IMR-90 (cell line): ENCODE data around the gene ZNF844. TPM values are rescaled to one million over a fixed set of nuclear protein-coding genes. Genes with fewer than 3 reads are reported as not detected.

Experiments
- ATAC-seq: fragments of 200-7000 bp; cut with Tn5 transposase; 2 replicates; pipeline ENCODE4 v1.9.1; 2020; ENCODE audit warnings: low read depth, mild to moderate bottlenecking, moderate library complexity
- Bru-seq: library from RNA; stranded (reverse); fragments of 400-500 nt; gene quantifications from one replicate; lab custom pipeline; 2021; lab: Mats Ljungman, UMichigan
- BruChase-seq, 2 experiments: library from RNA; stranded (reverse); fragments of 400-500 nt; gene quantifications; one replicate each; lab custom pipeline; 2021; lab: Mats Ljungman, UMichigan
- BruUV-seq: library from RNA; stranded (reverse); fragments of 400-500 nt; replicated peaks from 2 replicates; lab custom pipeline; 2021; lab: Mats Ljungman, UMichigan
- CTCF ChIA-PET: fragments of 300-600 bp; formaldehyde crosslinking; extraction: SDS; loops from one replicate; lab custom pipeline; 2021; ENCODE audit warnings: antibody characterized with exemption; lab: Yijun Ruan, JAX
- POLR2A ChIA-PET: fragments of 300-600 bp; sonication (Branson Sonifier 250); formaldehyde crosslinking; loops from one replicate; lab custom pipeline; 2022; ENCODE audit warnings: antibody characterized with exemption; ENCODE audit not compliant: unreplicated experiment; lab: Charles Lee
- DNase-seq: peaks from one replicate; pipeline ENCODE4 v3.0.0; 2013
- H2AFZ ChIP-seq: replicated peaks from 2 replicates; pipeline ENCODE3; 2013; ENCODE audit warnings: low read length, mild to moderate bottlenecking; ENCODE audit not compliant: poor library complexity
- H2AK5ac ChIP-seq: 2 replicates; pipeline ENCODE4 v1.6.1; 2013; ENCODE audit warnings: low read depth, low read length, inconsistent platforms
- H2AK9ac ChIP-seq: replicated peaks from 2 replicates; pipeline ENCODE3; 2013; ENCODE audit warnings: mild to moderate bottlenecking, low read depth, low read length, moderate library complexity; ENCODE audit not compliant: poor library complexity
- H2BK120ac ChIP-seq: 2 replicates; pipeline ENCODE4 v1.6.1; 2013; ENCODE audit warnings: low read depth, low read length, inconsistent platforms
- H2BK15ac ChIP-seq: 3 replicates; pipeline ENCODE4 v1.6.1; 2013; ENCODE audit warnings: low read depth, low read length, inconsistent platforms
- H2BK20ac ChIP-seq: 2 replicates; pipeline ENCODE4 v1.6.1; 2013; ENCODE audit warnings: low read depth, mild to moderate bottlenecking, inconsistent platforms, low read length, moderate library complexity
- H2BK5ac ChIP-seq: 2 replicates; pipeline ENCODE4 v1.6.1; 2013; ENCODE audit warnings: mild to moderate bottlenecking, low read depth, low read length, inconsistent platforms; ENCODE audit not compliant: poor library complexity, severe bottlenecking
- H3K14ac ChIP-seq: replicated peaks from 2 replicates; pipeline ENCODE4 v1.6.1; 2013; ENCODE audit warnings: low read depth, low read length, inconsistent platforms
- H3K18ac ChIP-seq: 2 replicates; pipeline ENCODE4 v1.6.1; 2013; ENCODE audit warnings: low read depth, low read length, control low read depth
- H3K23ac ChIP-seq: 2 replicates; pipeline ENCODE4 v1.6.1; 2013; ENCODE audit warnings: low read depth, low read length, inconsistent platforms
- H3K27ac ChIP-seq: 2 replicates; pipeline ENCODE4 v1.5.1; 2013; ENCODE audit warnings: mild to moderate bottlenecking, control low read depth, low read length; ENCODE audit not compliant: insufficient read depth
- H3K27me3 ChIP-seq: 2 replicates; pipeline ENCODE4 v1.6.1; 2013; ENCODE audit warnings: low read length; ENCODE audit not compliant: control insufficient read depth, insufficient read depth
- H3K36me3 ChIP-seq: 2 replicates; pipeline ENCODE4 v1.6.1; 2013; ENCODE audit warnings: low read length, mixed read lengths; ENCODE audit not compliant: control insufficient read depth, insufficient read depth
- H3K4ac ChIP-seq: 2 replicates; pipeline ENCODE4 v1.6.1; 2013; ENCODE audit warnings: low read depth, low read length, inconsistent platforms
- H3K4me1 ChIP-seq: 2 replicates; pipeline ENCODE4 v1.6.1; 2013; ENCODE audit warnings: low read length, mixed read lengths; ENCODE audit not compliant: control insufficient read depth, insufficient read depth
- H3K4me2 ChIP-seq: 2 replicates; pipeline ENCODE4 v1.6.1; 2013; ENCODE audit warnings: low read depth, mild to moderate bottlenecking, control low read depth, low read length, moderate library complexity
- H3K4me3 ChIP-seq: 2 replicates; pipeline ENCODE4 v1.5.1; 2013; ENCODE audit warnings: low read depth, mild to moderate bottlenecking, control low read depth, low read length, moderate library complexity; ENCODE audit not compliant: insufficient read depth
- H3K56ac ChIP-seq: 2 replicates; pipeline ENCODE4 v1.6.1; 2013; ENCODE audit warnings: low read length, inconsistent platforms; ENCODE audit not compliant: insufficient read depth; ENCODE audit errors: extremely low read depth
- H3K79me1 ChIP-seq, 2 experiments: 2 replicates each; pipeline ENCODE4 v1.6.1; 2013; ENCODE audit warnings: low read length in 2 of 2, inconsistent platforms in 1 of 2, low read depth in 1 of 2
- H3K9ac ChIP-seq: 2 replicates; pipeline ENCODE4 v1.6.1; 2013; ENCODE audit warnings: low read depth, low read length, control low read depth
- H3K9me1 ChIP-seq: 2 replicates; pipeline ENCODE4 v1.6.1; 2013; ENCODE audit warnings: low read length, inconsistent platforms; ENCODE audit not compliant: insufficient read depth
- H3K9me3 ChIP-seq: 2 replicates; pipeline ENCODE4 v1.6.1; 2013; ENCODE audit warnings: low read length; ENCODE audit not compliant: control insufficient read depth, insufficient read depth
- H4K20me1 ChIP-seq: 2 replicates; pipeline ENCODE4 v1.6.1; 2013; ENCODE audit warnings: low read length, inconsistent platforms; ENCODE audit not compliant: insufficient read depth
- H4K5ac ChIP-seq: 2 replicates; pipeline ENCODE4 v1.6.1; 2013; ENCODE audit warnings: mild to moderate bottlenecking, low read depth, low read length, control low read depth
- H4K8ac ChIP-seq, 2 experiments: 2 replicates each; pipeline ENCODE4 v1.6.1; 2013; ENCODE audit warnings: low read depth in 2 of 2, low read length in 2 of 2, control low read depth in 1 of 2, inconsistent platforms in 1 of 2
- H4K91ac ChIP-seq: 2 replicates; pipeline ENCODE4 v1.6.1; 2013; ENCODE audit warnings: low read depth, low read length, inconsistent platforms; ENCODE audit not compliant: insufficient read depth
- BHLHE40 ChIP-seq: fragments of 150-350 bp; IDR thresholded peaks from 2 replicates; pipeline ENCODE4 v1.6.1; 2016; ENCODE audit warnings: mild to moderate bottlenecking, low read depth, low read length
- CEBPB ChIP-seq: IDR thresholded peaks from 2 replicates; pipeline ENCODE4 v1.6.1; 2012; ENCODE audit warnings: low read depth, low read length, improper control_type of control experiment
- NFE2L2 ChIP-seq: fragments of 150-350 bp; IDR thresholded peaks from 2 replicates; pipeline ENCODE4 v1.6.1; 2016; ENCODE audit warnings: low read depth, mild to moderate bottlenecking, low read length
- RAD21 ChIP-seq: IDR thresholded peaks from 2 replicates; pipeline ENCODE4 v1.6.1; 2012; ENCODE audit warnings: low read length, improper control_type of control experiment
- RCOR1 ChIP-seq: IDR thresholded peaks from 2 replicates; pipeline ENCODE4 v1.6.1; 2012; ENCODE audit warnings: mild to moderate bottlenecking, low read length, improper control_type of control experiment; ENCODE audit not compliant: insufficient replicate concordance
- RFX5 ChIP-seq: IDR thresholded peaks from 2 replicates; pipeline ENCODE4 v1.8.0; 2012; ENCODE audit warnings: low read depth, mild to moderate bottlenecking, low read length, moderate library complexity
- SMC3 ChIP-seq: fragments of 150-350 bp; IDR thresholded peaks from 2 replicates; pipeline ENCODE4 v1.6.1; 2016; ENCODE audit warnings: low read depth, mild to moderate bottlenecking, antibody characterized with exemption, low read length, moderate library complexity
- WGBS, 2 experiments: methylation state at CpG; one replicate each; pipeline versions ENCODE4 v1.1.5 to v1.1.7; 2013; ENCODE audit warnings: missing lambda C conversion rate in 2 of 2; ENCODE audit not compliant: insufficient read length in 1 of 2; ENCODE audit errors: extremely low coverage in 2 of 2; 5-methylcytosine and 5-hydroxymethylcytosine counted together
- dilution Hi-C: fragments of 300-500 bp; cut with HindIII; formaldehyde crosslinking; loops from one replicate; pipeline ENCODE4 v1.14.3; 2018; ENCODE audit warnings: low sequenced_read_pairs; ENCODE audit not compliant: unreplicated experiment
- in situ Hi-C: fragments of 300-500 bp; cut with MboI; formaldehyde crosslinking; loops from 3 replicates; pipeline ENCODE4 v1.14.3; 2019; ENCODE audit warnings: low sequenced_read_pairs, inconsistent platforms, mixed read lengths
- intact Hi-C: fragments of 100-400 bp; cut with micrococcal nuclease; formaldehyde crosslinking; loops from 2 replicates; pipeline ENCODE4 v1.10.0; 2022
- long read RNA-seq: library from polyadenylated mRNA; unstranded; transcript quantifications from one replicate; pipeline ENCODE4 v2.0.0, GENCODE V29; 2021; ENCODE audit not compliant: unreplicated experiment
- polyA plus RNA-seq, 3 experiments: library from polyadenylated mRNA; depleted of rRNA; stranded (reverse); fragments of >200 nt; gene quantifications; 2 replicates each; pipeline ENCODE4 v1.2.3, GENCODE V29; 2012; ENCODE audit warnings: low replicate concordance in 1 of 3
- total RNA-seq: library from RNA; depleted of rRNA; stranded (reverse); fragments of >200 nt; gene quantifications from 2 replicates; pipeline ENCODE4 v1.2.3, GENCODE V29; 2012; rRNA removed
- TF ChIP-seq, protein P1 (sequence below): fragments of 150-350 bp; IDR thresholded peaks from 2 replicates; pipeline ENCODE4 v1.6.1; 2017; ENCODE audit warnings: mild to moderate bottlenecking, antibody characterized with exemption, low read length, low read depth
- TF ChIP-seq, protein P2 (sequence below): fragments of 150-350 bp; IDR thresholded peaks from 2 replicates; pipeline ENCODE4 v1.6.1; 2016; ENCODE audit warnings: low read depth, mild to moderate bottlenecking, low read length, moderate library complexity, borderline replicate concordance
- TF ChIP-seq, protein P3 (sequence below): conservative IDR thresholded peaks from 2 replicates; pipeline ENCODE4 v1.5.1; 2012; ENCODE audit warnings: mild to moderate bottlenecking, low read depth, low read length, improper control_type of control experiment

The ZNF844 gene
- total RNA-seq (8.1 and 12.0 TPM in 2 replicates), polyA plus RNA-seq (2012; rRNA removed) (1.2 and 1.6 TPM in 2 replicates), Bru-seq, nascent RNA (percentile 68 among the genes with signal in this experiment), BruChase-seq, experiment 1, labeled RNA remaining after a 6-hour chase (percentile 70 among the genes with signal in this experiment), BruChase-seq, experiment 2, labeled RNA remaining after a 2-hour chase (percentile 65 among the genes with signal in this experiment)
- polyA plus RNA-seq (2012; cell fraction: cytosol; rRNA removed): 0.38 and 0.53 TPM in 2 replicates
- polyA plus RNA-seq (2012; cell fraction: nucleus; rRNA removed; ENCODE audit: low replicate concordance): 0.44 and 2.7 TPM in 2 replicates
- long read RNA-seq, full-length matches to known transcripts: 2 of 2 reads
- long read RNA-seq, partial matches to known transcripts: 0 of 2 reads
- long read RNA-seq, other reads (novel, unspliced or antisense): 0 of 2 reads

DNA sequence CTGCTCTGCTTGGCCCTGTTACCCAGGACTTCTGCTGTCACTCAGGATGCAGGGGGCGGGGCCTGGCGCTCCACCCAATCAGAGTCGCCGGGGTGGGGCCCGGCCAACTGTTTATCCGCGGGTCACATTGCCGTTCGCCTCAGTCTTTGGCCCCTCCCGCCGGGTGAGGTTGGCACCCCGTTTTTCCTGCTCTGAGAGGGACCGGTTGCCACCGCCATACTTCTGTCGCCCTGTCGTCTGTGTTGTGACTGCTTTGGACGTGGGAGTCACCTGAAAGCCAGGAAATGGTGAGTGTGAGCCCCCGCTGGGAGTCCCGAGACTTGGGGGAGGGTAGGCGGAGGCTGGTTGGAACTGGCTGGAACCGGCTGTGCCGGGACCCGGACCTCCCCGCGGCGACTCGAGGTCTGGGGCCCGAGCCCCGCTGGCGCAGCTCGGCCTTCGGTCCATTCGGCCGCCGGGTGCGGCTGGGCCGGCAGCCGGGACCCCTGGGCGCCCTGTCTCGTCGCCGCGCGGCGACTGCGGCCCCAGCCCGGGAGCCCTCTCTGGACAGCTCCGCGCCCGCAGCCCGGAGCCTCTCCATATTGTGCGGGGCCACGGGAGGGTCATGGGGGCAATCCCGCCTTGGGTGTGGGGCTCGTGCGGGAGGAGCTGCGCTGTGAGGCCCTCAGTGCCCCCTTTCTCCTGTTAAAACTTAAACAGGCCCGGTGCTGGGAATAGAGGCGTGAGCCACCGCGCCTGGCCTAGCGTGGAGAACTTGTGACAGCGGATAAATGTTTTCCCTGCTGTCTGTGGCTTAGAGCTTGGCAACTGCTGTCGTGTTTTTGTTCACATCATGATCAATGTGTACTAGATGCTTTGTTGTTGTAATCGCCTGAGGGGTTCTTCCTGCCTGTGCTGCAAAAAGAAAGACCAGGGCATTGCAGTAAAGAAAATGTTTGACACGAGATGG is at the start of gene ZNF844:
Gene ZNF844 (plus strand): TSS at position 142 of the 949 bp plus-strand sequence. CDS start 143 bp downstream, at position 285.
- Histone ChIP-seq H4K5ac (peak within 1 kb of the TSS; percentile 65), H3K23ac (peak within 1 kb of the TSS; percentile 95), H3K27ac (peak within 1 kb of the TSS; percentile 89), H3K4me3 (peak within 1 kb of the TSS; percentile 91), H2BK15ac (no peak within 1 kb of the TSS), H3K36me3 (peaks cover 5% of the 10 kb centered on the region), H3K27me3 (no peaks in the 10 kb centered on the region), H4K8ac (peak within 1 kb of the TSS in 1 of 2 experiments; percentile 85; a peak in 2 of 4 replicates), H3K9me3 (peaks cover 26% of the 10 kb centered on the region), H3K4ac (peak within 1 kb of the TSS; percentile 92), H2BK120ac (peak within 1 kb of the TSS; percentile 63; the same call in 1 of the 2 replicates), H3K9me1 (0 out of 2 replicates have a peak, but pooled peaks cover 2% of the 10 kb centered on the region), H2AK9ac (peak within 1 kb of the TSS; percentile 68), H3K4me2 (peak within 1 kb of the TSS; percentile 98), H2AFZ (peak within 1 kb of the TSS; percentile 98), H3K18ac (peak within 1 kb of the TSS; percentile 79), H4K91ac (peak within 1 kb of the TSS; percentile 71), H3K56ac (no peak within 1 kb of the TSS; the same call in 1 of the 2 replicates), H3K79me1 (peaks cover 5 to 19% of the 10 kb centered on the region in 2 experiments), H3K9ac (peak within 1 kb of the TSS; percentile 87), H2BK20ac (no peak within 1 kb of the TSS), H3K4me1 (no peaks in the 10 kb centered on the region; the same call in 1 of the 2 replicates), H2AK5ac (no peak within 1 kb of the TSS), H2BK5ac (peak within 1 kb of the TSS; percentile 88), H3K14ac (peak within 1 kb of the TSS; percentile 97), H4K20me1 (no peaks in the 10 kb centered on the region)
- DNase-seq: peak; percentile 81
- BruUV-seq: TSS peak; percentile 72
- dilution Hi-C loops: no loop called here
- peak; percentile 98 for ATAC-seq
- intact Hi-C loops: no loop called here
- WGBS, 2 experiments: 1% methylated on average over 12 of the region's 66 CpGs; no CpG with 5 or more reads in 1 of the 2 experiments
- ChIA-PET CTCF (no interaction called here), POLR2A (no interaction called here)
- in situ Hi-C loops: no loop called here
- TF ChIP-seq RAD21 (no peak), SMC3 (no peak), RCOR1 (no peak), BHLHE40 (peak; percentile 12; the same call in 1 of the 2 replicates), CEBPB (no peak), NFE2L2 (no peak), RFX5 (no peak)
- TF ChIP-seq, protein P1, sequence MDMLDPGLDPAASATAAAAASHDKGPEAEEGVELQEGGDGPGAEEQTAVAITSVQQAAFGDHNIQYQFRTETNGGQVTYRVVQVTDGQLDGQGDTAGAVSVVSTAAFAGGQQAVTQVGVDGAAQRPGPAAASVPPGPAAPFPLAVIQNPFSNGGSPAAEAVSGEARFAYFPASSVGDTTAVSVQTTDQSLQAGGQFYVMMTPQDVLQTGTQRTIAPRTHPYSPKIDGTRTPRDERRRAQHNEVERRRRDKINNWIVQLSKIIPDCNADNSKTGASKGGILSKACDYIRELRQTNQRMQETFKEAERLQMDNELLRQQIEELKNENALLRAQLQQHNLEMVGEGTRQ: peak; percentile 36; the same call in 1 of the 2 replicates
- TF ChIP-seq, protein P2, sequence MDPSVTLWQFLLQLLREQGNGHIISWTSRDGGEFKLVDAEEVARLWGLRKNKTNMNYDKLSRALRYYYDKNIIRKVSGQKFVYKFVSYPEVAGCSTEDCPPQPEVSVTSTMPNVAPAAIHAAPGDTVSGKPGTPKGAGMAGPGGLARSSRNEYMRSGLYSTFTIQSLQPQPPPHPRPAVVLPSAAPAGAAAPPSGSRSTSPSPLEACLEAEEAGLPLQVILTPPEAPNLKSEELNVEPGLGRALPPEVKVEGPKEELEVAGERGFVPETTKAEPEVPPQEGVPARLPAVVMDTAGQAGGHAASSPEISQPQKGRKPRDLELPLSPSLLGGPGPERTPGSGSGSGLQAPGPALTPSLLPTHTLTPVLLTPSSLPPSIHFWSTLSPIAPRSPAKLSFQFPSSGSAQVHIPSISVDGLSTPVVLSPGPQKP: no peak
- TF ChIP-seq, protein P3, sequence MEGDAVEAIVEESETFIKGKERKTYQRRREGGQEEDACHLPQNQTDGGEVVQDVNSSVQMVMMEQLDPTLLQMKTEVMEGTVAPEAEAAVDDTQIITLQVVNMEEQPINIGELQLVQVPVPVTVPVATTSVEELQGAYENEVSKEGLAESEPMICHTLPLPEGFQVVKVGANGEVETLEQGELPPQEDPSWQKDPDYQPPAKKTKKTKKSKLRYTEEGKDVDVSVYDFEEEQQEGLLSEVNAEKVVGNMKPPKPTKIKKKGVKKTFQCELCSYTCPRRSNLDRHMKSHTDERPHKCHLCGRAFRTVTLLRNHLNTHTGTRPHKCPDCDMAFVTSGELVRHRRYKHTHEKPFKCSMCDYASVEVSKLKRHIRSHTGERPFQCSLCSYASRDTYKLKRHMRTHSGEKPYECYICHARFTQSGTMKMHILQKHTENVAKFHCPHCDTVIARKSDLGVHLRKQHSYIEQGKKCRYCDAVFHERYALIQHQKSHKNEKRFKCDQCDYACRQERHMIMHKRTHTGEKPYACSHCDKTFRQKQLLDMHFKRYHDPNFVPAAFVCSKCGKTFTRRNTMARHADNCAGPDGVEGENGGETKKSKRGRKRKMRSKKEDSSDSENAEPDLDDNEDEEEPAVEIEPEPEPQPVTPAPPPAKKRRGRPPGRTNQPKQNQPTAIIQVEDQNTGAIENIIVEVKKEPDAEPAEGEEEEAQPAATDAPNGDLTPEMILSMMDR: no peak
